ENCODE results near the gene TMEM130.

The TMEM130 gene

GRCh38 chr7:98869597-98870120 lies at the start of gene TMEM130:
Gene TMEM130, minus strand, starts transcription at chr7:98870014. Its CDS starts 153 bp downstream, at chr7:98869861.
- DNase-seq (ENCODE audit: low read depth) = no peak

- no peak for DNase-seq (ENCODE audit: low read depth)
These were observed 47.5 kb upstream of the TMEM130 start for GRCh38 chr7:98917331-98917730.

DNA sequence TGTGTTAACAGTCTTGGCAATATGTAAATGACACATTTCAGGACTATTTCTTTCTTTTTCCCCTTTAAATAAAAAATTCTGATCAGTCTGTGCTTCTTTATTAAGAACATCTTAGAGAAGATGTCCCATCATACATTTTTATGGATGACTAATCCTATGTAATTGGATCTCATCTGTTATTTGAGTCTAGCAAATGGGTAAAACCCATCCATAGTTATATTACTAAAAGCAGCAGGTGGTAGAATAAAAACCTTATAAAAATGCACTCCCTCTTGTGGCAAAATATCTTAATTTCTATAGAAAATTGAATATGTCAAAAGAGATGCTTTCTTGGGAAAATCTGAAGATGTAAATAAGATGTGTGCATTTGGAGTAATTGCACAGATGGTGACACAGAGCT lies 43.8 kb upstream of the TMEM130 start:
- DNase-seq (ENCODE audit: low read depth) = no peak

- DNase-seq (ENCODE audit: low read depth) = no peak
These were observed 43.2 kb upstream of the TMEM130 start for GRCh38 chr7:98913026-98913425.

DNA sequence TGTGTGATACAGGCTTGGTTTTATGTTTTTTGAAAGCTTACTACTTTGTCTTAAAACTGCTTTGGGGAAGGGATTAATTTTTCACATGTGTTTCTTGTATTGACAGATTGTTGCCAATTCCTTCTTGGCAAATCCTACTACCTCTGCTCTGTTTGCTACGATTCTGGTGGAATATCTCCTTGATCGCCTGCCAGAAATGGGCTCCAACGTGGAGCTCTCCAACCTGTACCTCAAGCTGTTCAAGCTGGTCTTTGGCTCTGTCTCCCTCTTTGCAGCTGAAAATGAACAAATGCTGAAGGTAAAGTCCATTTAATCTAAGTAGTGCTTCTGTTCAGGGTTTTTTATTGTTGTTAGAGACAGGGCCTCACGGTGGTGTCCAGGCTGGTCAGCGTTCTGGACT lies 42.1 kb upstream of the TMEM130 start:
- no peak for DNase-seq (ENCODE audit: low read depth)

DNA sequence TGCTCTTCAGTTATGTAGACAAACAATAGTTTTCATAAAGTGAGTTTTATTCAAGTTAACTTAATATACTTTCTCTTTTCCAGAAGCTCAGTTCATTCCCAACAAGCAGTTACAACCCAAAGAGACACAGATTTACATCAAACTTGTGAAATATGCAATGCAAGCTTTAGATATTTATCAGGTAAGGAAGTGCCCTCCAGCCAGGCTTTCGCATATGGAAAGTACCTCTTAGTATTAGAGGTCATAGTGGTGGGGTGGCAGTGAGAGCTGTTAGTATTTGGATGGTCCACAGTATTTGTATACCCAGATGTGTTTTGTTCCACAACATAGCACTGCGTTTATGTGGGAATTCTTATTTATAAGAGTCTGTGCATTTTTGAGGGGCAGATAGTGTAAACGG lies 40.6 kb upstream of the TMEM130 start:
- DNase-seq (ENCODE audit: low read depth) = no peak

DNA sequence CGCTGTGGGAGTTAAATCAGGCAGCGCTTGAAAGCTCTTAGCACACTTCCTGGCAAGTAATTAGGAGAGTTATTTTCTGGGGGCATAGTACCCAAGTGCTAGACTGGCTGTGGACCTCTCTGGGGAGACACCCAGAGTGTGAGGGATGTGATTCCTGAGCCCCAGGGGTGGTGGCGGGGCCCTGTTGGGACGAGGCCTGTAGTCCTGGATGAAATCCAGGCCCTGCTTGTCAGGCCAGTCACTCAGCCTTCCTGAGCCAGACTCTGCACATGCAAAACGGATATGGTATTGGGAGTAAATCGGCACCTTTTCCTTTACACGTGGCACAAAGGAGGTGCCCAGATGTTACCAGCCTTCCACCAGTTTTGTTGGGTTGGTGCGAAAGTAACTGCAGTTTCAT lies 39.7 kb upstream of the TMEM130 start:
- no peak for DNase-seq (ENCODE audit: low read depth)

DNA sequence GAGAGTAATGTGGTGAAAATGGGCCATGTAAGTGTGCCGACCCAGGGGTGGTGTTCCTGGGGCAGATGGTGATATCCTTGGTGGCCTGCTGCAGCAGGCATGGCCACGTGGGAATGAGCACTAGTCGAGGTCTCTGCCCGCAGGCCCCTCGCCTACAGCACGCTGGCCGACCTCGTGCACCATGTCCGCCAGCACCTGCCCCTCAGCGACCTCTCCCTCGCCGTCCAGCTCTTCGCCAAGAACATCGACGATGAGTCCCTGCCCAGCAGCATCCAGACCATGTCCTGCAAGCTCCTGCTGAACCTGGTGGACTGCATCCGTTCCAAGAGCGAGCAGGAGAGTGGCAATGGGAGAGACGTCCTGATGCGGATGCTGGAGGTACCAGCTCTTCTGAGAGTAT lies 38.8 kb upstream of the TMEM130 start:
- no peak for DNase-seq (ENCODE audit: low read depth)

DNA sequence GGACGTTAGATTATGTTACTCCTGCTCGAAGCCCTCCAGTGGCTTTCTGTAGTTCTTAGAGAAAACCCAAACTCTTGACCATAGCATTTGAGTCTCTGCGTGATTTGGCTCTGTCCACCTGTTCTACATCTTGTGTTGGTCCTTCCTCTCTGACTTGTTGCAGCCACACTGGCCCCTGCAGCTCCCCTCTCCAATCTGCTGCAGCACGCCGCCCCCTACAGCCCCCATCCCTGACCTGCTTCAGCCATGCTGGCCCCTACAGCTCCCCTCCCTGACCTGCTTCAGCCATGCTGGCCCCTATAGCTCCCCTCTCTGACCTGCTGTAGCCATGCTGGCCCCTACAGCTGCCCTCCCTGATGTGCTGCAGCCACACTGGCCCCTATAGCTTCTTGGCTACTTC lies 37.8 kb upstream of the TMEM130 start:
- no peak for DNase-seq (ENCODE audit: low read depth)

DNA sequence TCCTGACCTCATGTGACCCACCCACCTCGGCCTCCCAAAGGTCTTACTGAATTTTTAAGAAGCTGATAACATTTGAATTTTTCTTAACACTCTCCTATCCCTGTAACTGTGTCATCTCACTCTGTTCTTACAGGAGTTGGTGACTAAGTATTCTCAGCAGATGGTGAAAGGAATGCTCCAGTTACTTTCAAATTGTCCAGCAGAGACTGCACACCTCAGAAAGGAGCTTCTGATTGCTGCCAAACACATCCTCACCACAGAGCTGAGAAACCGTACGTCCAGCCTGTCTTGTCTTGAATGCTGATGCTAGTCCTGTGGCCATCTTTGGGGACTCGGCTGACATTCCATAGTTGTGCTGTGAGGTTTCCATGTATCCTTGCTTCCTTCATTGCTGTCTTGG lies 33.4 kb upstream of the TMEM130 start:
- DNase-seq (ENCODE audit: low read depth) = no peak

DNA sequence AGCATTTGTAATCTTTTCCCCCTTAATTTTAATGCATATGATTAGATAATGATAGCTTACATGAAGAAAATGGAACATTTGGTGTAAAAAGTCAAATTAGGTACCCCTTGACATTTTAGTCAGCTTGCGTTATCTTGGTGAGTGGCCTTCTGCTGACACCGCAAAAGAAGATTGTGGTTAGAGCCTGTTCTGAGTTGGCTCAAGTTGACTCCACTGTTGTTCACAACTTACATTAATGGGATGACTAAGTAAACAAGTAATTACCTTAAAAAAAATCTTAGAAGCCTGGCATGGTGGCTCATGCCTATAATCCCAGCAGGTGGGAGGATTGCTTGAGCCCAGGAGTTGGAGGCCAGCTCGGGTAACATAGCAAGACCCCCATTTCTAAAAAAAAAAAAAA lies 32.7 kb upstream of the TMEM130 start:
- DNase-seq (ENCODE audit: low read depth) = no peak

DNA sequence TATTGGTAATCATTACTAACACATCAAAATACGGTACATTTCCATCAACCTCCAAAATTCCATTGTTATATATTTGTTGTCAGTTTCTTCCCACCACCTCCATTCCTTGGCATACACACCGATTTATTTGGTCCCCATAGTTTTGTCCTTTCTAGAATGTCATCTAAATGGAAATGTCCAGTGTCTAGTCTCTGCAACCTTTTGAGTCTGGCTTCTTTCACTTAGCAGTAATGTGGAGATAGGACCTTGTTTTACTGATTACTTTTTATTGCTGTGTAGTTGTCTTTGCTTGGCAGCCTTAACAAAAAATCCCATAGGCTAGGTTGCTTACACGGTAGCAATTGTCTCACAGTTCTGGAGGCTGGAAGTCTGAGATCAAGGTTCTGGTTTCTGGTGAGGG lies 31.0 kb upstream of the TMEM130 start:
- DNase-seq (ENCODE audit: low read depth) = no peak

- no peak for DNase-seq (ENCODE audit: low read depth)
These were observed 30.0 kb upstream of the TMEM130 start for GRCh38 chr7:98899816-98900215.

DNA sequence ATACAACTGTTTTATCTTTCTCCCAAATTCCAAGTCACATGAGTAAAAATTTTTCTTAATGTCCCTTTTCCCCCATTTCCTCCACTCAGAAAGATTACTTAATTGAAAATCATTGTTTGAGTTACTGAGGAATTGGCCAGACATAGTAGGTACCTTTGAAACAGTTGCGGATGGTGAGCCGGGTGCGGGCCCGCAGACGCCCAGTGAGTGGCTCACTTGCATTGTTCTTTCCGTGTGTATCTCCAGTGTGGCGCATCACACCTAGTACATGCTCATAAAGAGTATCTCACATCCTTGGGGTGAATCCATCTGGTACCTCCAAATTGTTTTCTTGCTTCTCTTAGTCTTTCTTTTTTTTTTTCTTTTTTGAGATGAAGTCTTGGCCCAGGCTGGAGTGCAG lies 22.8 kb upstream of the TMEM130 start:
- no peak for DNase-seq (ENCODE audit: low read depth)

- no peak for DNase-seq (ENCODE audit: low read depth)
These were observed 17.2 kb upstream of the TMEM130 start for GRCh38 chr7:98887038-98887437.

DNA sequence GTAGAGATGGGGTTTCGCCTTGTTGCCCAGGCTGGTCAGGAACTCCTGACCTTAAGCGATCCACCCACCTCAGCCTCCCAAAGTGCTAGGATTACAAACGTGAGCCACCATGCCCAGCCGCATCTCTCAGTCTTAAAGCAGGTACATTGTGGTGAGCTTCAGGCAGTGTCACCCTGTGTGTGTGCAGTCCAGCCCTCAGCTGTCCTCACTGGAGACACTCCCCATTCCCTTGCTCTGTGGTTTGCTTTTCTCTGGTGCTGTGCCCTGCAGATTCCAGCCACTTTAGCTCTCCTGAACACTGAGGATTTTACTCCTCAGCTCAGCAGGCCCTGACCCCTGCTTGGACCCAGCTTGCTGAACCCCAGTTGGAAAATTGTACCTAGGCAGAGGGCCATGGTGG lies 14.6 kb upstream of the TMEM130 start:
- DNase-seq (ENCODE audit: low read depth) = no peak

GRCh38 chr7:98881561-98882315 lies 11.9 kb upstream of the TMEM130 start:
- no peak for DNase-seq (ENCODE audit: low read depth)

DNA sequence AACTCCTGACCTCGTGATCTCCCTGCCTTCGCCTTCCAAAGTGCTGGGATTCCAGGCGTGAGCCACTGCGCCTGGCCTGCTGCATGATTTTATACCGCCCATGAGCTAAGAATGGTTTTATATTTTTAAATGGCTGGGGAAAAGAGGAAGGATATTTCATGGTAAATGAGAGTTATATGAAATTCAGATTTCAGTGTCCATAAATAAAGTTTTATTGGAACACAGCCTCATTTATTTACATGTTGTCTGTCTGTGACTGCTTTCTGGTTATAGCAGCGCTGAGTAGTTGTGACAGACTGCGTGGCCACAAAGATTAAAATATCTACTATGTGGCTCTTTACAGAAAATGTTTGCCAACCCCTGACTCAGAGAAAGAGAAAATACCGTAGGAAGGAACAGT lies 10.7 kb upstream of the TMEM130 start:
- no peak for DNase-seq (ENCODE audit: low read depth)

GRCh38 chr7:98879979-98880315 lies 10.1 kb upstream of the TMEM130 start:
- no peak for DNase-seq (ENCODE audit: low read depth)

DNA sequence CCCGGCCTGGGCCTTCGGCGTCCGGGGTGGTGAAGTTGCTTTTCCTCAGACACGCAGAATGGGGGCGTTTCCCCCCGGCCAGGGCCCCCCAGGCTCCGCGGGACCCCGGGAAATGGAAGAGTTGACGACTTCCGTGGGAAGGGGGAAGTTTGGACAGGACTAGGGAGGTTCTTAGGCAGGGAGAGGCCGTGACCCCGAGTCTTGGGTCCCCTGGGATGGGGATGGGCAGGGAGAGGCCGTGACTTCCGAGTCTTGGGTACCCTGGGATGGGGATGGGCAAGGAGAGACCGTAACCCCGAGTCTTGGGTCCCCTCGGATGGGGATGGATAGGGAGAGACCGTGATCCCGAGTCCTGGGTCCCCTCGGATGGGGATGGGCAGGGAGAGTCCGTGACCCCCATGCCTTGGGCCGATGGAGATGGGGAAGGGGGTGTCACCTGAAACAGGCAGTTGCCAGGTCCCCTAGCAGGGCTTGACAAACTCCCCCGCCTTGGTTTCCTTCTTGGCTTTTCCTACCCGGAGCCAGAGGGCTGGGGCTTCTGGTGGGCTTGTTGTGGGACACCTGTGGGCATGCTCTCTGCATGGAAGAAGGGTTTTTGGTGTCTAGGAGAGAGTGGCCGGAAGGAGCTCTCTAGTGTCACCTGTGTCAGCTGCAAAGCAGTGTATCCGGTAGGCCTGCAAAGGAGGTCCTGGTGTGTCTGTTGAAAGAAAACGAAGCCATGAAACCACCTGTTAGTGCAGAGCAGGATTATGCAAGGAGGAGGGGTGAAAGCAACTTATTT lies 9.6 kb upstream of the TMEM130 start:
- peak; percentile 42 for DNase-seq (ENCODE audit: low read depth)

GRCh38 chr7:98878365-98879197 lies 8.8 kb upstream of the TMEM130 start, which contains the start of gene TRRAP:
Gene TRRAP, plus strand, starts transcription at chr7:98878532. Its CDS starts 2,619 bp downstream, at chr7:98881151.
- DNase-seq (ENCODE audit: low read depth) = peak; percentile 64

- no peak for DNase-seq (ENCODE audit: low read depth)
These were observed 8.0 kb upstream of the TMEM130 start for GRCh38 chr7:98877692-98878364.

Measured in activated T-helper 1 cell treated with Interleukin-2 at 50 U/mL for 16 hours (primary cell).